CD4-positive, alpha-beta T cell treated with Interferon gamma for 1 hour (primary cell): ENCODE data around the gene NAP1L4.

Source experiments
- DNase-seq: peaks from one replicate; pipeline ENCODE4 v3.0.0-alpha.2; 2020

Gene NAP1L4

GRCh38 chr11:2991452-2992233, 486 bp downstream of the NAP1L4 start:
- DNase-seq: no peak

GRCh38 chr11:2990617-2991451, 1.3 kb downstream of the NAP1L4 start:
- peak; percentile 14 for DNase-seq

GRCh38 chr11:2989551-2989950, 2.6 kb downstream of the NAP1L4 start:
- no peak for DNase-seq

- DNase-seq: no peak
These were observed 3.1 kb downstream of the NAP1L4 start for GRCh38 chr11:2989006-2989405.

GRCh38 chr11:2987881-2988861, 4.0 kb downstream of the NAP1L4 start:
- DNase-seq: no peak

- DNase-seq: no peak
These were observed 8.2 kb downstream of the NAP1L4 start for GRCh38 chr11:2983908-2984307.

GRCh38 chr11:2982214-2982613, 9.9 kb downstream of the NAP1L4 start:
- no peak for DNase-seq

- DNase-seq: no peak
These were observed 11.0 kb downstream of the NAP1L4 start for GRCh38 chr11:2981130-2981529.

GRCh38 chr11:2980168-2980840, 11.8 kb downstream of the NAP1L4 start:
- DNase-seq: no peak

- no peak for DNase-seq
These were observed 15.0 kb downstream of the NAP1L4 start for GRCh38 chr11:2977113-2977512.

- no peak for DNase-seq
These were observed 15.7 kb downstream of the NAP1L4 start for GRCh38 chr11:2976294-2977063.

GRCh38 chr11:2975594-2975993, 16.5 kb downstream of the NAP1L4 start:
- peak; percentile 46 for DNase-seq

GRCh38 chr11:2974272-2974671, 17.9 kb downstream of the NAP1L4 start:
- no peak for DNase-seq

GRCh38 chr11:2968341-2968900, 23.7 kb downstream of the NAP1L4 start:
- no peak for DNase-seq

GRCh38 chr11:2964782-2965181, 27.3 kb downstream of the NAP1L4 start:
- DNase-seq: no peak

- no peak for DNase-seq
These were observed 28.4 kb downstream of the NAP1L4 start for GRCh38 chr11:2963761-2964160.

- DNase-seq: no peak
These were observed 28.9 kb downstream of the NAP1L4 start for GRCh38 chr11:2963112-2963754.

GRCh38 chr11:2961080-2961479, 31.0 kb downstream of the NAP1L4 start:
- no peak for DNase-seq

- DNase-seq: no peak
These were observed 32.0 kb downstream of the NAP1L4 start for GRCh38 chr11:2960139-2960538.

GRCh38 chr11:2958251-2958650, 33.9 kb downstream of the NAP1L4 start:
- DNase-seq: no peak
